Activated CD4-positive, alpha-beta T cell treated with anti-CD3 and anti-CD28 coated beads for 48 hours (primary cell): ENCODE results near the gene ACAD11.
"Not testable (repeated sequence)": the region's sequence is repeated elsewhere in the genome, so short reads cannot be mapped to it uniquely, and the experiment has no call there.

ENCODE experiments used
- DNase-seq: peaks from one replicate; pipeline ENCODE4 v3.0.0-alpha.2; 2020

The ACAD11 gene

GRCh38 chr3:132597660-132598059 is 61.9 kb downstream of the ACAD11 start:
- DNase-seq = no peak

GRCh38 chr3:132596816-132597433 is 62.7 kb downstream of the ACAD11 start, which contains the start of gene ACKR4:
ACKR4 (plus strand) TSS chr3:132597270; CDS start chr3:132600398, 3,128 bp downstream.
- DNase-seq = no peak

GRCh38 chr3:132596326-132596725 is 63.3 kb downstream of the ACAD11 start:
- no peak for DNase-seq

- no peak for DNase-seq
Measured at GRCh38 chr3:132595014-132595413, 64.6 kb downstream of the ACAD11 start.

GRCh38 chr3:132594498-132594897 is 65.1 kb downstream of the ACAD11 start:
- no peak for DNase-seq

GRCh38 chr3:132593947-132594323 is 65.7 kb downstream of the ACAD11 start:
- DNase-seq = no peak

GRCh38 chr3:132593241-132593946 is 66.2 kb downstream of the ACAD11 start:
- no peak for DNase-seq

- DNase-seq = no peak
Measured at GRCh38 chr3:132592216-132592615, 67.4 kb downstream of the ACAD11 start.

GRCh38 chr3:132587401-132587800 is 72.2 kb downstream of the ACAD11 start:
- no peak for DNase-seq

- no peak for DNase-seq
Measured at GRCh38 chr3:132573797-132574211, 85.8 kb downstream of the ACAD11 start.

- DNase-seq = no peak
Measured at GRCh38 chr3:132570016-132570415, 89.6 kb downstream of the ACAD11 start.

GRCh38 chr3:132569580-132569979 is 90.0 kb downstream of the ACAD11 start:
- no peak for DNase-seq

GRCh38 chr3:132569153-132569552 is 90.5 kb downstream of the ACAD11 start:
- DNase-seq = no peak

- DNase-seq = no peak
Measured at GRCh38 chr3:132568422-132568821, 91.2 kb downstream of the ACAD11 start.

GRCh38 chr3:132564070-132564465 is 95.5 kb downstream of the ACAD11 start:
- DNase-seq = no peak

- DNase-seq = no peak
Measured at GRCh38 chr3:132563420-132564069, 96.1 kb downstream of the ACAD11 start.

GRCh38 chr3:132561003-132561402 is 98.6 kb downstream of the ACAD11 start:
- DNase-seq = no peak

- no peak for DNase-seq
Measured at GRCh38 chr3:132556508-132557159, 103.0 kb downstream of the ACAD11 start.

GRCh38 chr3:132556036-132556386 is 103.6 kb downstream of the ACAD11 start:
- DNase-seq = not testable (repeated sequence)

GRCh38 chr3:132555306-132556035 is 104.1 kb downstream of the ACAD11 start:
- DNase-seq = no peak

GRCh38 chr3:132554437-132554836 is 105.2 kb downstream of the ACAD11 start:
- no peak for DNase-seq

- no peak for DNase-seq
Measured at GRCh38 chr3:132553826-132554225, 105.8 kb downstream of the ACAD11 start.
